ENCODE results near the gene DSCAM. TPM values are rescaled to one million over a fixed set of nuclear protein-coding genes. Genes with fewer than 3 reads are reported as not detected.

DSCAM gene
- total RNA-seq, 1 experiment from 2014 or later: not detected

DNA sequence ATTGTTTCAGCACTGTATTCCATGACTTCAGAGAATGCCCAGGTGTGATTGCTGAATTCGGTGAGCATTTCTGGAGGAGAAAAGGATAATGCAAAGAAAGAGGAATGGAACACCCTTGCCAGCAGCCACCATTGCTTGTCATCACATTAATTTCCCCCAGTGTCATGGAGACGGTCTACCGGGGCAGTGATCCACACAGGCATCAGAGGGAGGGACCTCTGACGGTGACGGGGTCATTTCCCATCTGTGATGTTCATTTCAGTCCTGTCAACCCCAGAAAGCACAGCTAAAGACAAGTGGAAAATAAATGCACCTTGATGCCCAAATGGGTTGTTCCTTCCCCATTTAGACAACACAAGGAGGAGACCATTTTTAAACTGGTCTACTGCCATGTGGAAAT lies 603.3 kb downstream of the DSCAM start:
- Histone ChIP-seq H3K27me3 (no peaks in the 10 kb centered on the region; the same call in 1 of the 2 replicates), H3K4me3 (no peak overlapping the region), H3K9me3 (no peaks in the 10 kb centered on the region), H3K36me3 (no peaks in the 10 kb centered on the region)
- no peak for DNase-seq

DNA sequence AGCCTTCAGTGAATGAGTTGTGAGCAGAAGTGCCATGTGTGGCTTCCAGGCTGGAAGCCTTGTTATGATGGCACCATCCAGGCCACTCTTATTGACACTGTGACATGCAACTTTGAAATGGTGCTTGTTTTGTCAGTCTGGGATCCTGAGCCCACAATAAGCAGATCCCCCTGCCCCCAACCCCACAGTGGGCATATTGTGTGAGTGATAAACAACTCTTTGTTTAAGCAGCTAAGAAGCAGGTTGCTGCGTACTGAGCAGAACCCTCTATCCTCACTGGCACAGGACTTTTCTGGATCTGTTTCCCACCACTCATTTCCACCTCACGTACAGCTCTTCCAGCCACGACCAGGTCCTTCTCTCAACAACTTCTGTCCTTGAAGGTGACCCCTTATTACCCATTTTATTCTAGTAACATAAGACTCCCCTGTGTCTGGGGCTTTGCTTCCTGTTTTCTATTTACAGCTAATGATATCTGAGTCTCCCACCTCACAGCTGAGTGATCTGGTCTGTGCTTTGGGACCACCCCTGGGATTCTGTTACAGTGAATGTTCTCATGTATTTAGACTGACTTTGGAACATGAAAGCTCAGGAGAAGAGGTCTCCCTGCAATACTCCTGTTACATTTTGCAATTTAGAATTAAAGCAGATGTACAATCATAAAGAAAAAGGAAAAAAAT lies 604.2 kb downstream of the DSCAM start:
- Histone ChIP-seq H3K4me3 (no peak overlapping the region), H3K9me3 (no peaks in the 10 kb centered on the region), H3K27me3 (no peaks in the 10 kb centered on the region; the same call in 1 of the 2 replicates), H3K36me3 (no peaks in the 10 kb centered on the region)
- DNase-seq: no peak

GRCh38 chr21:40235528-40235927 lies 611.4 kb downstream of the DSCAM start:
- no peaks in the 10 kb centered on the region for H3K36me3 ChIP-seq
- H3K27me3 ChIP-seq: peaks cover under 1% of the 10 kb centered on the region; the same call in 1 of the 2 replicates
- no peaks in the 10 kb centered on the region for H3K9me3 ChIP-seq
- H3K4me3 ChIP-seq: no peak overlapping the region
- no peak for DNase-seq

- no peaks in the 10 kb centered on the region for H3K9me3 ChIP-seq
- no peaks in the 10 kb centered on the region for H3K36me3 ChIP-seq
- no peak for DNase-seq
- no peak overlapping the region for H3K4me3 ChIP-seq
- H3K27me3 ChIP-seq: peaks cover 3% of the 10 kb centered on the region; the same call in 1 of the 2 replicates
Observed at GRCh38 chr21:40231979-40232378, 615.0 kb downstream of the DSCAM start.

GRCh38 chr21:40227096-40227495 lies 619.9 kb downstream of the DSCAM start:
- no peaks in the 10 kb centered on the region for H3K9me3 ChIP-seq
- H3K36me3 ChIP-seq: no peaks in the 10 kb centered on the region
- H3K4me3 ChIP-seq: no peak overlapping the region
- peaks cover 6% of the 10 kb centered on the region; the same call in 1 of the 2 replicates for H3K27me3 ChIP-seq
- no peak for DNase-seq

DNA sequence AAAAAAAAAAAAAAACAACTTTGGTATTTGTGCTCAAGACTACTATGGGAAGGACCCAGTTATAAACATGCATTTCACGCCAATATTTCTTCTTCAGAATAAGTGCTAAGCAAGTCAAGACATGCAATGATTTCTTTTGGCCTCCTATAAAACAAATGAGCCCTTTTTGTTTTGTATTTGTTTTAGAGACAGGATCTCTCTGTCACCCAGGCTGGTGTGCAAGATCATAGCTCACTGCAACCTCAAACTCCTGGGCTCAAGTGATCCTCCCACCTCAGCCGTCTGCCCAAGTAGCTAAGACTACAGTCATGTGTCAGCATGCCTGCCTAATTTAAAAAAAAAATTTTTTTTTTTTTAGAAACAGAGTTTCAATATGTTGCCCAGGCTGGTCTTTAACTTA lies 631.0 kb downstream of the DSCAM start:
- Histone ChIP-seq H3K27me3 (no peaks in the 10 kb centered on the region), H3K4me3 (no peak overlapping the region), H3K36me3 (no peaks in the 10 kb centered on the region), H3K9me3 (no peaks in the 10 kb centered on the region)
- no peak for DNase-seq

DNA sequence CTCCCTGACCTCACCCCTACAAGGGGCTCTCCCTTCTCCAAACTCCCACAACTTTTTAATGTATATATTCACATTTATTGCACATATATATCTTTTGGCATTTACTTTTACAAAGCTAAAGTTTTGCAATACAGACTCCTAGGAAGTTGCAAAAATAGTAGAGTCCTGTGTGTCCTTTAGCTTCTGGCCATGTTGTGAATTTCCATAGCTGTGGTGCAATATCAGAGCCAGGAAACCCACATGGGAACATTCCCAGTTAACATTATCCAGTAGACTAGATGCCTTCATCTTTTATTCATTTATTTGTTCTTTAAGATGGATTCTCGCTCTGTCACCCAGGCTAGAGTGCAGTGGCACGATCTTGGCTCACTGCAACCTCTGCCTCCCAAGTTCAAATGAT lies 636.7 kb downstream of the DSCAM start:
- H3K4me3 ChIP-seq: no peak overlapping the region
- H3K36me3 ChIP-seq: no peaks in the 10 kb centered on the region
- H3K27me3 ChIP-seq: no peaks in the 10 kb centered on the region
- no peaks in the 10 kb centered on the region for H3K9me3 ChIP-seq
- DNase-seq: no peak

- no peaks in the 10 kb centered on the region for H3K9me3 ChIP-seq
- DNase-seq: no peak
- no peak overlapping the region for H3K4me3 ChIP-seq
- H3K36me3 ChIP-seq: no peaks in the 10 kb centered on the region
- no peaks in the 10 kb centered on the region for H3K27me3 ChIP-seq
Observed at GRCh38 chr21:40208948-40209345, 638.0 kb downstream of the DSCAM start.

DNA sequence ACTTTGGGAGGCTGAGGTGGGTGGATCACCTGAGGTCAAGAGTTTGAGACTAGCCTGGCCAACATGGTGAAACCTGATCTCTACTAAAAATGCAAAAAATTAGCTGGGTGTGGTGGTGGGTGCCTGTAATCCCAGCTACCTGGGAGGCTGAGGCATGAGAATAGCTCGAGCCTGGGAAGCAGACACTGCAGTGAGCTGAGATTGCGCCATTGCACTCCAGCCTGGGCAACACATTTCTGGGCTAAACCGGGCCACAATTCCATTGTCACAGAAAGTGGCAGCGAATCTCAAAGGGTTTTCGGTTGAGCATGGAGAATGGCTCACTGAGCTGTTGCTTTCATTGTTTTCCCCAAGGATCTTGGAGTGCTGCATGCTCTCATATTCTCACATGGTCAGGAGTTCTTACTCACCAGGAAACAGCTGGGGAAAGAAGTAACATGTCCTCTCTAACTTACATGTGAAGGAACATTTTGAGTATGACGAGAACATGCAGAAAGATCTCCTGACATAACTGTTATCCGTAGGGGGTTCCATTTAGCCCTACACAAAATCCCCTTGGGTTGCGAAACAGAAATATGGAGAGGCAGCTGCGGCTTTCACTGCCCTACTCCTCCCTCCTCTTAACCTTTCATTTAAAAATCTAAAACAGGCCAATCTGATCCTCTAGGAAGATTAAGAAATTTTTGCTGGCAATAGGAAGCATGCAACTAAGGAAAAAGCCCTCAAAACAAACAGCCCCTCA lies 638.6 kb downstream of the DSCAM start:
- no peak for DNase-seq
- H3K36me3 ChIP-seq: no peaks in the 10 kb centered on the region
- no peaks in the 10 kb centered on the region for H3K27me3 ChIP-seq
- no peaks in the 10 kb centered on the region for H3K9me3 ChIP-seq
- H3K4me3 ChIP-seq: no peak overlapping the region

DNA sequence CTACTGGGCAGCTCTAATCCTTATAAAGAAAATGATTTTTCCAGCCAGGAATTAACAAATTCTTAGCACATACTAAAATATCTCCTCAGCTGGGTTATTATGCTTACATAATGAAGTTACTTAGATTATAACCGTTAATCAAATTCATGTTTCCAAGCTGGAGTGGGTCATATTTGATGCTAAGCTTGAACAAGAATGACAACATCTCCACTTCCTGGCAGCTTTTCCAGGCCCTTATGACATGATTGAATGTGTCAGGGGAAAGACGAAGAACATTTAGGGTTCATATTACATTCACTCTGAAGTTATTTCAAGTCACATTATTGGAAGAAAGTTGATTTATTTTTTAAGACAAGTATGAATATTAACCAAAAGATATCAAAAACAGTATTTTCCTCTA lies 646.0 kb downstream of the DSCAM start:
- Histone ChIP-seq H3K27me3 (no peaks in the 10 kb centered on the region), H3K9me3 (no peaks in the 10 kb centered on the region), H3K36me3 (no peaks in the 10 kb centered on the region), H3K4me3 (no peak overlapping the region)
- no peak for DNase-seq

- DNase-seq: no peak
- no peaks in the 10 kb centered on the region for H3K9me3 ChIP-seq
- no peaks in the 10 kb centered on the region for H3K27me3 ChIP-seq
- H3K4me3 ChIP-seq: no peak overlapping the region
- H3K36me3 ChIP-seq: no peaks in the 10 kb centered on the region
Observed at GRCh38 chr21:40200126-40200525, 646.8 kb downstream of the DSCAM start.

- no peak for DNase-seq
- H3K4me3 ChIP-seq: no peak overlapping the region
Observed at GRCh38 chr21:40194185-40194980, 652.6 kb downstream of the DSCAM start.

DNA sequence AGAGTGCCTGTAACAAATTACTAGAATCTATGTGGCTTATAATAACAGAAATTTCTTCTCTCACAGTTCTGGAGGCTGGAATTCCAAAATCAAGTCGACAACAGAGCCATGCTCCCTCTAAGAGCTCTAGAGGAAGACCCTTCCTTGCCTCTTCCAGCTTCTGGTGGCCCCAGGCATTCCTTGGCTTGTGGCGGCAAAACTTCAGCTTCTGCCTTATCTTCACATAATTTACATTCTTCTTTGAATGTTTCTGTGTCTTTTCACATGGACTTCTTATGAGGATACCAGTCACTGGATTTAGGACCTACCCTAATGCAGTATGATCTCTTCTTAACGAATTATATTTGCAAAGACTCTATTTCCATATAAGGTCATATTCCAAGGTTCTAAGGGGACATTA lies 655.3 kb downstream of the DSCAM start:
- no peak overlapping the region for H3K4me3 ChIP-seq
- H3K9me3 ChIP-seq: no peaks in the 10 kb centered on the region
- H3K36me3 ChIP-seq: no peaks in the 10 kb centered on the region
- no peak for DNase-seq
- no peaks in the 10 kb centered on the region for H3K27me3 ChIP-seq

More at GRCh38 chr21:40194185-40194980, 652.6 kb downstream of the DSCAM start:
- Histone ChIP-seq H3K27me3 (no peaks in the 10 kb centered on the region), H3K36me3 (no peaks in the 10 kb centered on the region), H3K9me3 (no peaks in the 10 kb centered on the region)

DNA sequence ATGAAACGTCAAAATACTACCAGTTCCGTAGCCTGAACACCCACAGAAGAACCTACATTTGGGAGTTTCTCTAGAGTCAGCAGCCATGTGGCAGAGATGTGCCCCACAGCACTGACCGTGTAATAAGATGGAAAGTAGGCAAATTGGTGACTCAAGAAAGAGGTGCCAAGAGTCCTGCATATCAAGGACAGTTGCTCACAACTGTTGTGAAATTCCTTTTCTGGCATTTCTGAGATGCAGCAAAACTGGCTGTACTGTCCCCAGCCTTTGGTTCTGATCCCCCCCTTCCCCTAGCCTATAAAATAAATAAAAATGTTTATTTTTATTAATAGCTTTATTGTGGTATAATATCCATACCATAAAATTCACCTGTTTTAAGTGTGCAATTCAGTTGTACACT lies 655.8 kb downstream of the DSCAM start:
- Histone ChIP-seq H3K4me3 (no peak overlapping the region), H3K27me3 (no peaks in the 10 kb centered on the region), H3K36me3 (no peaks in the 10 kb centered on the region), H3K9me3 (no peaks in the 10 kb centered on the region)
- no peak for DNase-seq

DNA sequence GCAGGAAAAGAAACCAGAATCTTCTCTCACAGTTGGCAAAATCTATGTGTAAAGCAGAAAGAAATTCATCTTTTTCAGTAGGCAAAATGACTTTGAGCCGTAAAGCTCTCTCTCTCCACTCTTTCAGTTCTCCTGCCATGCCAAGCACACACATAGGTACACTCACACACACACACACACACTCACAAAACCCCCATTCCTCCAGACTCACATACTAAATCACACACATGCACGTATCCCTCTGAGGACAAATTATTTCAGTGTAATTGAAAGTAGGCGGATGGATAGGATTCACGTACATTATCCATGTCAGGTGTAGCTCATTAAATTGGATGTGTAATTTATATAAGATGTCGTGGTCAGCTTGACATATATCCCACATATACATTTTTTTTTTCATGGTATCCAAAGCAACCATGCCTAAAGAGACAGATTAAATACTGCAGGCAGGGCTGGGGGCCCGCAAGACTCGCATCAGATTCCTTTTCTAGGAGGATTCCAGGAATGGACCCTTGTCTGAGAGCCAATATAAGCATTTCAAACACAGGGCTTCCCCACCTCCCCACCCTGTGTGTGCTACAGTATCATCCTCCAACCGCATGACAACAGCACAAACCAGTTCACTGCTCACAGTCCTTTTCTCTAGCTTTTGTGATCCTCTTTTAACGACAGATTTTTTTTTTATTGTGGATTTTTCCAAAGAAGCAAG lies 658.9 kb downstream of the DSCAM start:
- H3K27me3 ChIP-seq: no peaks in the 10 kb centered on the region
- H3K9me3 ChIP-seq: no peaks in the 10 kb centered on the region
- DNase-seq: no peak
- no peaks in the 10 kb centered on the region for H3K36me3 ChIP-seq
- no peak overlapping the region for H3K4me3 ChIP-seq

DNA sequence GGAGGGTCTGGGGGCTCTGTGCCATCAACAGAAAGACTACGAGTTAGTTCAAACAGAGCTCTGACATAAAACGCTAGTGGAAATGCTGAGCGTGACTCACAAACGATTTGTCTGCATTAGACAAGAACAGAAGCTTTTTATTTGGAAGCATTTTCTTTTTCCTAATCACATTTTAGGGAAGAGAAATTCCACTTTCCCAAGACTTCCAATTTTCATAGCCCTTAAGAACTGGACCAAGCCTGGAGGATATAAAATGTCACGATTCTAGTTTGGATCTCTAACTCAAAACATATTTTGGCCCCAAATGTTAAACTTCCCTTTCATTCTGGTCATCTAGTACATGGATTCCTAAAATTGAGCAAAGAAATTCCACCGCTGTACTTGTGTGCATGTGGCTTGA lies 659.7 kb downstream of the DSCAM start:
- no peaks in the 10 kb centered on the region for H3K27me3 ChIP-seq
- no peaks in the 10 kb centered on the region for H3K36me3 ChIP-seq
- no peaks in the 10 kb centered on the region for H3K9me3 ChIP-seq
- H3K4me3 ChIP-seq: no peak overlapping the region
- DNase-seq: no peak

- no peaks in the 10 kb centered on the region for H3K36me3 ChIP-seq
- no peaks in the 10 kb centered on the region for H3K9me3 ChIP-seq
- peak; percentile 21 for DNase-seq
- H3K4me3 ChIP-seq: no peak overlapping the region
- no peaks in the 10 kb centered on the region for H3K27me3 ChIP-seq
Observed at GRCh38 chr21:40186045-40186444, 660.9 kb downstream of the DSCAM start.

All from MG63 (cell line).